H9 (cell line): Measurements from ENCODE around the gene CD300A. TPM values are rescaled to one million over a fixed set of nuclear protein-coding genes. Genes with fewer than 3 reads are reported as not detected.

Experiments used
- DNase-seq: peaks from one replicate; pipeline ENCODE4 v3.0.0-alpha.2; 2017
- H2AFZ ChIP-seq: one replicate; pipeline ENCODE4 v1.6.1; 2013; ENCODE audit warnings: mild to moderate bottlenecking, low read length, control low read depth, moderate library complexity
- H2AK5ac ChIP-seq: 2 replicates; pipeline ENCODE4 v1.6.1; 2013; ENCODE audit warnings: low read length, control low read depth, mixed read lengths; ENCODE audit not compliant: insufficient read length
- H2BK120ac ChIP-seq: one replicate; pipeline ENCODE4 v1.6.1; 2013; ENCODE audit warnings: low read depth, mild to moderate bottlenecking, low read length, control low read depth, inconsistent platforms; ENCODE audit not compliant: poor library complexity, severe bottlenecking
- H2BK12ac ChIP-seq: 2 replicates; pipeline ENCODE4 v1.6.1; 2013; ENCODE audit warnings: low read length, control low read depth, mixed read lengths, low read depth; ENCODE audit not compliant: insufficient read length
- H2BK15ac ChIP-seq: 2 replicates; pipeline ENCODE4 v1.6.1; 2013; ENCODE audit warnings: low read depth, low read length, control low read depth
- H2BK20ac ChIP-seq: one replicate; pipeline ENCODE4 v1.6.1; 2013; ENCODE audit warnings: low read depth, mild to moderate bottlenecking, low read length, control low read depth, inconsistent platforms; ENCODE audit not compliant: poor library complexity, severe bottlenecking
- H2BK5ac ChIP-seq: 2 replicates; pipeline ENCODE4 v1.6.1; 2013; ENCODE audit warnings: low read length, control low read depth, mixed read lengths; ENCODE audit not compliant: insufficient read length
- H3K14ac ChIP-seq: 2 replicates; pipeline ENCODE4 v1.6.1; 2013; ENCODE audit warnings: low read length, control low read depth; ENCODE audit not compliant: insufficient read depth
- H3K18ac ChIP-seq: 2 replicates; pipeline ENCODE4 v1.6.1; 2013; ENCODE audit warnings: low read depth, mild to moderate bottlenecking, mixed read lengths, low read length, control low read depth; ENCODE audit not compliant: insufficient read length
- H3K23ac ChIP-seq: 2 replicates; pipeline ENCODE4 v1.6.1; 2013; ENCODE audit warnings: low read length, control low read depth, mixed read lengths, low read depth; ENCODE audit not compliant: insufficient read length
- H3K23me2 ChIP-seq: 2 replicates; pipeline ENCODE4 v1.6.1; 2013; ENCODE audit warnings: low read depth, mild to moderate bottlenecking, mixed read lengths, low read length, control low read depth; ENCODE audit not compliant: insufficient read length, poor library complexity, severe bottlenecking
- H3K27ac ChIP-seq: 2 replicates; pipeline ENCODE4 v1.5.1; 2013; ENCODE audit warnings: low read length, control low read depth, mixed read lengths, low read depth; ENCODE audit not compliant: insufficient read length
- H3K27me3 ChIP-seq: 2 replicates; pipeline ENCODE4 v1.6.1; 2013; ENCODE audit warnings: low read length, control low read depth, inconsistent platforms; ENCODE audit not compliant: insufficient read depth
- H3K4ac ChIP-seq: 2 replicates; pipeline ENCODE4 v1.6.1; 2013; ENCODE audit warnings: low read depth, mild to moderate bottlenecking, control low read depth, inconsistent platforms, low read length, moderate library complexity
- H3K4me1 ChIP-seq: 2 replicates; pipeline ENCODE4 v1.6.1; 2013; ENCODE audit warnings: low read length, control low read depth, inconsistent platforms; ENCODE audit not compliant: insufficient read depth
- H3K4me2 ChIP-seq: 2 replicates; pipeline ENCODE4 v1.6.1; 2013; ENCODE audit warnings: low read length, control low read depth, mixed read lengths; ENCODE audit not compliant: insufficient read length, insufficient read depth
- H3K56ac ChIP-seq: 2 replicates; pipeline ENCODE4 v1.6.1; 2013; ENCODE audit warnings: low read depth, mild to moderate bottlenecking, mixed read lengths, low read length, control low read depth; ENCODE audit not compliant: insufficient read length
- H3K79me1 ChIP-seq: 2 replicates; pipeline ENCODE4 v1.6.1; 2013; ENCODE audit warnings: low read depth, mild to moderate bottlenecking, moderate library complexity, low read length, control low read depth, inconsistent platforms; ENCODE audit not compliant: insufficient read depth, poor library complexity, severe bottlenecking
- H3K79me2 ChIP-seq: 2 replicates; pipeline ENCODE4 v1.6.1; 2013; ENCODE audit warnings: low read length, control low read depth, inconsistent platforms; ENCODE audit not compliant: insufficient read depth
- H3K9ac ChIP-seq: 2 replicates; pipeline ENCODE4 v1.6.1; 2013; ENCODE audit warnings: low read length, control low read depth, mixed read lengths; ENCODE audit not compliant: insufficient read length; ENCODE audit errors: extremely low read depth
- H3K9me3 ChIP-seq: one replicate; pipeline ENCODE4 v1.6.1; 2013; ENCODE audit warnings: low read depth, low read length, inconsistent platforms; ENCODE audit not compliant: control insufficient read depth
- H3T11ph ChIP-seq: one replicate; pipeline ENCODE4 v1.6.1; 2013; ENCODE audit warnings: mild to moderate bottlenecking, low read length, control low read depth, inconsistent platforms
- H4K20me1 ChIP-seq: one replicate; pipeline ENCODE4 v1.6.1; 2013; ENCODE audit not compliant: control insufficient read depth, insufficient read length, insufficient read depth
- H4K5ac ChIP-seq: 2 replicates; pipeline ENCODE4 v1.6.1; 2013; ENCODE audit warnings: low read depth, mild to moderate bottlenecking, mixed read lengths, low read length, control low read depth; ENCODE audit not compliant: insufficient read length
- H4K8ac ChIP-seq: replicated peaks from 2 replicates; pipeline ENCODE4 v1.6.1; 2013; ENCODE audit warnings: low read length, control low read depth, mixed read lengths, low read depth; ENCODE audit not compliant: insufficient read length
- H4K91ac ChIP-seq: 2 replicates; pipeline ENCODE4 v1.6.1; 2013; ENCODE audit warnings: low read depth, mild to moderate bottlenecking, moderate library complexity, mixed read lengths, low read length, control low read depth; ENCODE audit not compliant: insufficient read length
- H3K27ac Mint-ChIP-seq, 3 experiments: 2 replicates in 2 of 3; 3 replicates in 1 of 3; pipeline ENCODE4 v1.8.0; 2020 to 2021; ENCODE audit warnings: mixed read lengths in 3 of 3, mild to moderate bottlenecking in 1 of 3, moderate library complexity in 1 of 3
- H3K27me3 Mint-ChIP-seq: 2 replicates; pipeline ENCODE4 v1.8.0; 2021; ENCODE audit warnings: low read depth, mild to moderate bottlenecking, moderate library complexity, mixed read lengths
- H3K36me3 Mint-ChIP-seq, 3 experiments: 2 replicates in 2 of 3; 3 replicates in 1 of 3; pipeline ENCODE4 v1.8.0; 2020 to 2021; ENCODE audit warnings: low read depth in 3 of 3, mixed read lengths in 3 of 3; ENCODE audit not compliant: insufficient read depth in 1 of 3
- H3K4me1 Mint-ChIP-seq, 2 experiments: 2 replicates each; pipeline ENCODE4 v1.8.0; 2020; ENCODE audit warnings: mixed read lengths in 2 of 2
- H3K4me3 Mint-ChIP-seq, 2 experiments: 2 replicates in 1 of 2; 3 replicates in 1 of 2; pipeline ENCODE4 v1.8.0; 2020 to 2021; ENCODE audit warnings: mild to moderate bottlenecking in 2 of 2, mixed read lengths in 2 of 2, moderate library complexity in 1 of 2
- H3K9me3 Mint-ChIP-seq, 2 experiments: 2 replicates in 1 of 2; 3 replicates in 1 of 2; pipeline ENCODE4 v1.8.0; 2020; ENCODE audit warnings: mild to moderate bottlenecking in 2 of 2, mixed read lengths in 2 of 2, moderate library complexity in 1 of 2
- CTCF ChIP-seq: fragments of 200-600 bp; sonication (generic); conservative IDR thresholded peaks from 3 replicates; pipeline ENCODE4 v1.8.0; 2021; ENCODE audit warnings: antibody characterized with exemption, mild to moderate bottlenecking
- WGBS: extraction: QIAGEN DNeasy Blood & Tissue Kit; methylation state at CpG from one replicate; pipeline ENCODE4 v1.1.7; 2013; ENCODE audit warnings: missing lambda C conversion rate, low lambda C conversion rate, mixed read lengths; ENCODE audit not compliant: insufficient read length; ENCODE audit errors: extremely low coverage; 5-methylcytosine and 5-hydroxymethylcytosine counted together
- total RNA-seq: library from RNA; stranded (reverse); gene quantifications from 2 replicates; pipeline ENCODE4 v1.2.1, GENCODE V29; 2021

Gene CD300A
- total RNA-seq, 1 experiment from 2014 or later, result not detected

- H4K20me1 ChIP-seq, result no peaks in the 10 kb centered on the region
- no peak overlapping the region for H2AK5ac ChIP-seq
- H2BK12ac ChIP-seq, result no peak overlapping the region
- TF ChIP-seq CTCF, result no peak
- H4K5ac ChIP-seq, result no peak overlapping the region
- no peak overlapping the region for H3K23ac ChIP-seq
- H3K14ac ChIP-seq, result no peak overlapping the region
- H3K27me3 ChIP-seq, result 0 out of 2 replicates have a peak, but pooled peaks cover 1% of the 10 kb centered on the region
- Mint-ChIP-seq H3K27me3 (peaks cover 57% of the 10 kb centered on the region), H3K27ac (no peak overlapping the region), H3K9me3 (peaks cover 16 to 18% of the 10 kb centered on the region in 2 experiments), H3K36me3 (peaks cover 11 to 12% (median 12%) of the 10 kb centered on the region in 3 experiments), H3K4me3 (no peak overlapping the region), H3K4me1 (no peaks in the 10 kb centered on the region)
- no peak overlapping the region for H3T11ph ChIP-seq
- H3K27ac ChIP-seq, result no peak overlapping the region
- no peaks in the 10 kb centered on the region for H3K79me1 ChIP-seq
- H3K56ac ChIP-seq, result no peak overlapping the region
- H2BK5ac ChIP-seq, result no peak overlapping the region
- no peak overlapping the region for H3K4me2 ChIP-seq
- H2BK20ac ChIP-seq, result no peak overlapping the region
- no CpG with 5 or more reads among the region's 7 CpGs for WGBS
- H4K91ac ChIP-seq, result no peak overlapping the region
- no peak overlapping the region for H2BK120ac ChIP-seq
- H4K8ac ChIP-seq, result no peak overlapping the region
- peaks cover 8% of the 10 kb centered on the region for H3K9me3 ChIP-seq
- no peaks in the 10 kb centered on the region for H3K23me2 ChIP-seq
- H3K18ac ChIP-seq, result no peak overlapping the region
- no peaks in the 10 kb centered on the region for H3K4me1 ChIP-seq
- no peak for DNase-seq
- H2AFZ ChIP-seq, result no peak overlapping the region
- no peaks in the 10 kb centered on the region for H3K79me2 ChIP-seq
- H2BK15ac ChIP-seq, result no peak overlapping the region
- no peak overlapping the region for H3K9ac ChIP-seq
- no peak overlapping the region for H3K4ac ChIP-seq
These were observed 46.2 kb downstream of the CD300A start for GRCh38 chr17:74512624-74513091.
